ENCODE data around the gene ZNF800.

ZNF800 gene

DNA sequence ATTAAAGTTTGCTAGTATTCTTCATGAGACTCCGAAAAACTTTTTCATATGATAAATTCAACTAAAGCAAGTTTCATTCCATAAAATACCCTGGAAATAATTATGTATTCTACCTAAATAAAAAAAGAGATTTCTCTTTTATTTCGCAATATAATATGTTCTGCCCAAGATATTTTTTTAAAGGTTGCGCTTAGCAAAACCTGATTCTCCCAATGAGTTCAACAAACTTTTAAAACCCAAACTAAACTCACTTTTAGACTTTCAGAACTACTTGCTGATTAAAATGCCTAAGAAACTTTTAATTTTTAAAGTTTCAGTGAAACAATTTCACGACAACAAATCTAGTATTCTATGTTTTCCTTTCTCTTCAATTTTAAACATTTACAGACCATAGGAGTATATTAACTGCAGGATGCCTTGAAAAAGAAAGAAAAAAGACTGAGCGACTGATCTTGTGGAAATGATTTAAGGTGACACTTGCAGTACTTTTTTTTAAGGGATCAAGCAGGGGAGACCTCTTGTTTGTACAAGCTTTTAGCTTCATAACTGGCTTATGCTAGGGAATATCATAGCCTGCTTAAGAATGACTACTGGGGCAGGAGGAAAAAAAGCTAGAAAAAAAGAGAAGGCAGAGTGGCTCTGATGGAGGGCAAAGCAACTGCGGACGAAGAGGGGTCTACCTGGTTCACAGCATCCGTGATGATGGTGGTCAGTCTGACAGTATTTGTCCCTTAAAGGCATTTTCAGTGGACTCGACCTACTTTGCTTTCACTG, 1.5 kb downstream of the ZNF800 start:
- POLR2A ChIA-PET: interaction anchor here (0.6 kb wide), 1 partner anchor 17 kb away, joined by 3 read pairs; no protein-coding TSS in a partner anchor
- 52% methylated on average over 6 of the region's 9 CpGs for WGBS (ENCODE audit: insufficient coverage)

DNA sequence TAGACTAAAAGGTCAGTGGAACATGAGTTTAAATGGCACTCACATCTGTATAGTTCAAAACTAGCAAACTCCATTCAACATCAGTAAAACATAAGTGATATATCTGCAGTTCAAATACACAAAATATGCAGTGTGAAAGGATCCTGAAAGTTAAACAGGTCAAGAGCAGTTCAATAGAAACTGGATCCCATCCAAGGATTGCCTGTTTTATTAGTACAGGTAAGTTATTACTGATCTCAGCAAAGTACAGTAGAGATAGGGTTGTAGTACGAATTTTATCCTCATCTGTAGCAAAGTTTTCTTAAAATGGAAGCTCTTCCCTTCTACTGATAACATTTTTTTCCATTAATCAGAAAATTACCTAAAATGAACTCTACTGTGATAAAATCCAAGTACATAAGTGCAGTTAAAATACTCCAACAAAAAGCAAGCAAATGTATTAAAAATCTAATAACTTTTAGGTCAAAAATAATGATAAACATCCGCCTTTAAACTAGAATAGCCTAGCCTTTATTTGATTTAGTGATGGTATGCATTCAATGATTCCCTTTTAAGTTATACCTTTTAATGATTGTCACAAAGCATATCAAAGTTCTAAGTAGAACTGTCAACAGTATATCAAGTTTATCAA, 2.2 kb downstream of the ZNF800 start:
- H3K27me3 ChIP-seq (replicated peaks in 2 of 5; ENCODE audit: control insufficient read depth in 4 of 5, insufficient read depth in 5 of 5, low read length in 4 of 5): no peaks in the 10 kb centered on the region
- H3K27ac ChIP-seq (ENCODE audit: insufficient read depth in 1 of 2, low read depth in 1 of 2, low read length in 2 of 2, poor library complexity in 1 of 2, severe bottlenecking in 2 of 2): peak overlapping the region in 1 of 2 experiments; percentile 98
- no peaks in the 10 kb centered on the region for H3K9me3 ChIP-seq (ENCODE audit: control extremely low read depth in 1 of 5, control insufficient read depth in 4 of 5, insufficient read depth in 2 of 5, low read depth in 1 of 5, low read length in 4 of 5)
- peaks cover 14 to 27% (median 17%) of the 10 kb centered on the region in 4 experiments for H3K4me1 ChIP-seq (ENCODE audit: control extremely low read depth in 1 of 4, control insufficient read depth in 4 of 4, insufficient read depth in 4 of 4, low read length in 3 of 4)
- no CpG with 5 or more reads among the region's 2 CpGs for WGBS (ENCODE audit: insufficient coverage)
- peaks cover 4 to 25% (median 18%) of the 10 kb centered on the region in 4 experiments for H3K36me3 ChIP-seq (ENCODE audit: control insufficient read depth in 4 of 4, insufficient read depth in 4 of 4, low read length in 3 of 4)
- DNase-seq: no peak
- ChIA-PET POLR2A (no interaction called here), CTCF (no interaction called here)
- no peak overlapping the region for H3K4me3 ChIP-seq (ENCODE audit: control insufficient read depth in 1 of 7, extremely low read depth in 1 of 7, insufficient read depth in 4 of 7, low read depth in 2 of 7, low read length in 6 of 7)

More for the DNA sequence above, 1.5 kb downstream of the ZNF800 start:
- peaks cover 14 to 27% (median 17%) of the 10 kb centered on the region in 4 experiments for H3K4me1 ChIP-seq (ENCODE audit: control extremely low read depth in 1 of 4, control insufficient read depth in 4 of 4, insufficient read depth in 4 of 4, low read length in 3 of 4)
- H3K27me3 ChIP-seq (replicated peaks in 2 of 5; ENCODE audit: control insufficient read depth in 4 of 5, insufficient read depth in 5 of 5, low read length in 4 of 5): no peaks in the 10 kb centered on the region
- H3K27ac ChIP-seq (ENCODE audit: insufficient read depth in 1 of 2, low read depth in 1 of 2, low read length in 2 of 2, poor library complexity in 1 of 2, severe bottlenecking in 2 of 2): peak overlapping the region; percentile 91 to 98
- no peak for DNase-seq
- peak overlapping the region; percentile 65 to 97 (median 90) for H3K4me3 ChIP-seq (ENCODE audit: control insufficient read depth in 1 of 7, extremely low read depth in 1 of 7, insufficient read depth in 4 of 7, low read depth in 2 of 7, low read length in 6 of 7)
- H3K9me3 ChIP-seq (ENCODE audit: control extremely low read depth in 1 of 5, control insufficient read depth in 4 of 5, insufficient read depth in 2 of 5, low read depth in 1 of 5, low read length in 4 of 5): no peaks in the 10 kb centered on the region
- peaks cover 4 to 21% (median 16%) of the 10 kb centered on the region in 4 experiments for H3K36me3 ChIP-seq (ENCODE audit: control insufficient read depth in 4 of 4, insufficient read depth in 4 of 4, low read length in 3 of 4)
- CTCF ChIA-PET: interaction anchor here (1.4 to 2.2 kb wide), 2 partner anchors 44 to 57 kb away, joined by 3 to 7 read pairs; no protein-coding TSS in a partner anchor

DNA sequence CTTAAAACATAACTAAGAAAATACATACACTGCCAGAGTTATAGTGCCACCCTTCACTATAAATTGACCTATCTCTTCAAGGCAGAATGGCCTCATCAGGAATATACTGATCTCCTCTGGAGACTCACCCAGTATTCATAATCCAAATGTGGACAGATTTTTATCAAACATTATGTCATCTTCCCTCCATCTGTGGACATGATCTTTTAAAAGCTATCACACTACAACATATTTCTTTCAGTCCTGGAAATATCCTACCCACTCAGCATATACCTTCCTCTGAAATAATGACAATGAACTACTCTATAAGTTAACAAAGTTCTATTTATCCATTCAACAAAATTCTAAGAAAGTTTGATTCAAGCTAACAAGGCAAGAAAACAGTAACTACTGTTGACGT, 3.2 kb downstream of the ZNF800 start:
- Histone ChIP-seq H3K4me1 (ENCODE audit: control extremely low read depth in 1 of 4, control insufficient read depth in 4 of 4, insufficient read depth in 4 of 4, low read length in 3 of 4) (peaks cover 14 to 27% (median 17%) of the 10 kb centered on the region in 4 experiments), H3K9me3 (ENCODE audit: control extremely low read depth in 1 of 5, control insufficient read depth in 4 of 5, insufficient read depth in 2 of 5, low read depth in 1 of 5, low read length in 4 of 5) (no peaks in the 10 kb centered on the region), H3K27ac (ENCODE audit: insufficient read depth in 1 of 2, low read depth in 1 of 2, low read length in 2 of 2, poor library complexity in 1 of 2, severe bottlenecking in 2 of 2) (no peak overlapping the region), H3K27me3 (replicated peaks in 2 of 5; ENCODE audit: control insufficient read depth in 4 of 5, insufficient read depth in 5 of 5, low read length in 4 of 5) (no peaks in the 10 kb centered on the region), H3K36me3 (ENCODE audit: control insufficient read depth in 4 of 4, insufficient read depth in 4 of 4, low read length in 3 of 4) (peaks cover 6 to 27% (median 18%) of the 10 kb centered on the region in 4 experiments), H3K4me3 (ENCODE audit: control insufficient read depth in 1 of 7, extremely low read depth in 1 of 7, insufficient read depth in 4 of 7, low read depth in 2 of 7, low read length in 6 of 7) (no peak overlapping the region)
- ChIA-PET CTCF (no interaction called here), POLR2A (no interaction called here)
- no peak for DNase-seq
- no CpG with 5 or more reads among the region's 1 CpG for WGBS (ENCODE audit: insufficient coverage)

DNA sequence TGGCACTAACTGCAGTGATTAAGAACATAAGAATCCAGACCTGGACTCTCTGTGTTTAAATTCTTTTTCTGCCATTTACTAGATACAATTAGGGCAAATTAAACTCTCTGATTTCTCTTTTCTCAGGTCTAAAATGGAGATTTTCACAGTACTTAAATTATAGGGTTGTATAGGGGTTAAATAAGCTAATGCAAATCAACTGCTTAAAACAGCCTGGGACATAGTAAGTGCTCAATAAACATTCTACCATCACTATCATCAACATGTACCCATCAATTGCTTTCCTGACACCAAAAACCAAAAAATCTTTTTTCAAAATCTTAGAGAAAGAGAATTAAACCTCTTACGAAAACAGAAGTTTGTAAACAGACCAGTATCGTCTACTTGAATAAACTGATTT, 4.5 kb downstream of the ZNF800 start:
- H3K27ac ChIP-seq (ENCODE audit: insufficient read depth in 1 of 2, low read depth in 1 of 2, low read length in 2 of 2, poor library complexity in 1 of 2, severe bottlenecking in 2 of 2): no peak overlapping the region
- WGBS (ENCODE audit: insufficient coverage): no CpG with 5 or more reads among the region's 2 CpGs
- no peak overlapping the region for H3K4me3 ChIP-seq (ENCODE audit: control insufficient read depth in 1 of 7, extremely low read depth in 1 of 7, insufficient read depth in 4 of 7, low read depth in 2 of 7, low read length in 6 of 7)
- no peak for DNase-seq
- ChIA-PET POLR2A (no interaction called here), CTCF (no interaction called here)
- H3K27me3 ChIP-seq (replicated peaks in 2 of 5; ENCODE audit: control insufficient read depth in 4 of 5, insufficient read depth in 5 of 5, low read length in 4 of 5): no peaks in the 10 kb centered on the region
- H3K36me3 ChIP-seq (ENCODE audit: control insufficient read depth in 4 of 4, insufficient read depth in 4 of 4, low read length in 3 of 4): peaks cover 9 to 29% (median 20%) of the 10 kb centered on the region in 4 experiments
- no peaks in the 10 kb centered on the region for H3K9me3 ChIP-seq (ENCODE audit: control extremely low read depth in 1 of 5, control insufficient read depth in 4 of 5, insufficient read depth in 2 of 5, low read depth in 1 of 5, low read length in 4 of 5)
- peaks cover 6 to 16% (median 11%) of the 10 kb centered on the region in 4 experiments for H3K4me1 ChIP-seq (ENCODE audit: control extremely low read depth in 1 of 4, control insufficient read depth in 4 of 4, insufficient read depth in 4 of 4, low read length in 3 of 4)

DNA sequence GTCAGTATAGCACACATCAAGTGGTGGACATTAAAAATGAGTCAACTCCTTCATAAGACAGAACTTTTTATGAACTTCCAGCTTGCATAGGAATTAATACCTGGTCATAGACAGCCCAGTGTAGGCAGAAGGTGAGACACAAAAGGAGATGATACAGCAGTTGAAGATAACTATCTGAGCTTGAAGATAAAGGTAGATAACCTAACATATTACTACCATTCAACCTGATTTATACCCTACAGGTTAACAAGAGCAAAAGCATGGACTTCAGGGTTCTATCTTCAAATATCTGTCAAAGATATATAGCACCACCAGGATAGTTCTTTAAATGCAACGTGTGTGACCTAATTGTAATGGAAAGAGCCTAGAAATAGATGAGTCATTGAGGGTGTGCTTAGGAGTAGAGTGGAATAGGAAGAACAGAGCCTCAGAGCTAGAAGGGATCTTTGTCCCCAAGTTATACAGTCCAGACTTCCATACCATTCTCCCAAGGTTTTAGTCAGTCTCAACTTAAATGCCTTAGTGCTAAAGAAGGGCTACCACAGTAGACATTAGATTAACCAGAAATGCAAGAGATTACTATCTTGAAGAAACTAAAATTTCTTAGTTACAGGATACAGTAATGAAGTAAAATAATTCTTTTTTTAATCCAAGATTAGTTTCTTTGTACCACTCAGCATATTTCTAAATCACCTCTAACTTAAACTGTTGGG, 9.2 kb downstream of the ZNF800 start:
- Histone ChIP-seq H3K27me3 (replicated peaks in 2 of 5; ENCODE audit: control insufficient read depth in 4 of 5, insufficient read depth in 5 of 5, low read length in 4 of 5) (no peaks in the 10 kb centered on the region), H3K4me1 (ENCODE audit: control extremely low read depth in 1 of 4, control insufficient read depth in 4 of 4, insufficient read depth in 4 of 4, low read length in 3 of 4) (peaks cover 0 to 21% (median 4%) of the 10 kb centered on the region in 4 experiments), H3K4me3 (ENCODE audit: control insufficient read depth in 1 of 7, extremely low read depth in 1 of 7, insufficient read depth in 4 of 7, low read depth in 2 of 7, low read length in 6 of 7) (no peak overlapping the region), H3K9me3 (ENCODE audit: control extremely low read depth in 1 of 5, control insufficient read depth in 4 of 5, insufficient read depth in 2 of 5, low read depth in 1 of 5, low read length in 4 of 5) (no peaks in the 10 kb centered on the region), H3K27ac (ENCODE audit: insufficient read depth in 1 of 2, low read depth in 1 of 2, low read length in 2 of 2, poor library complexity in 1 of 2, severe bottlenecking in 2 of 2) (no peak overlapping the region), H3K36me3 (ENCODE audit: control insufficient read depth in 4 of 4, insufficient read depth in 4 of 4, low read length in 3 of 4) (peaks cover 12 to 37% (median 20%) of the 10 kb centered on the region in 4 experiments)
- WGBS (ENCODE audit: insufficient coverage): no CpG with 5 or more reads among the region's 1 CpG
- ChIA-PET POLR2A (no interaction called here), CTCF (interaction anchor here (1.0 kb wide), 1 partner anchor 17 kb away, joined by 3 read pairs; no protein-coding TSS in a partner anchor)
- peak in 1 of 3 donors; percentile 29 for DNase-seq

DNA sequence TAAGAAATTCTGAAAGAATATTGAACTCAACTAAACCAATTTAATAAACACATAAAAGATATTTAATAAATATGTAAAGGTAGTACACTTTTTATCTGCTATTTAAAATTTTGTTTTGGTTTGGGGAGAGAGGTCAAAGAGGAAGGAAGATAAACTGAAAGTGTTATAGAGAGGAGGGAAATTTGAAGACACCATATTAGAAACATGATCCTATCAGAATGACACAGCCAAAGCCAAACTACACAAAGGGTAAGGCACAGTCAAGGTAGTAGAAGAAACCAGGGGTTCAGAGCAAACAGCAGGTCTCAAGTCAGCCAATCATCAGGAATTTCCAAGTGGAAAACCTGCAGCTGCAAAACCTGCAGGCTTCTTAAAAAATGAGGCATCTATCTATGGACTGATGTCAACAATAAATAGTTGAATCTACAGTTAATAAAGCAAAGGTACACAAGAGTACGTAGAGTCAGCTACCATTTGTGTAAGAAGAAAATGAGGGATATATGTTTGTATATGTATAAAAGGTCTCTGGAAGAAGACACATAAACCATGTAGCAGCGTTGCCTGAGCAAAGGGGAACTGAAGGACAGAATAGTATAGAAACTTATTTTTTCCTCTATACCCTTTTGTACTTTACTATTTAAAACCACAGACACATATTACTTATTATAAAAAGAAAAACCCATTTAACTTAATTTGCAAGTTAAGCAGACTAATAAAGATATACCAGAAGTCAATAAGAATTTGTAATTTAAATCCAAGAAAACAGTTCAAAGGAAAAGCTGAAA, 10.0 kb downstream of the ZNF800 start:
- CTCF ChIA-PET: interaction anchor here (1.0 kb wide), 1 partner anchor 16 kb away, joined by 3 read pairs; no protein-coding TSS in a partner anchor

More for the DNA sequence above, 10.0 kb downstream of the ZNF800 start:
- Histone ChIP-seq H3K9me3 (ENCODE audit: control extremely low read depth in 1 of 5, control insufficient read depth in 4 of 5, insufficient read depth in 2 of 5, low read depth in 1 of 5, low read length in 4 of 5) (no peaks in the 10 kb centered on the region), H3K4me3 (ENCODE audit: control insufficient read depth in 1 of 7, extremely low read depth in 1 of 7, insufficient read depth in 4 of 7, low read depth in 2 of 7, low read length in 6 of 7) (no peak overlapping the region), H3K36me3 (ENCODE audit: control insufficient read depth in 4 of 4, insufficient read depth in 4 of 4, low read length in 3 of 4) (peaks cover 12 to 34% (median 17%) of the 10 kb centered on the region in 4 experiments), H3K27me3 (replicated peaks in 2 of 5; ENCODE audit: control insufficient read depth in 4 of 5, insufficient read depth in 5 of 5, low read length in 4 of 5) (no peaks in the 10 kb centered on the region), H3K27ac (ENCODE audit: insufficient read depth in 1 of 2, low read depth in 1 of 2, low read length in 2 of 2, poor library complexity in 1 of 2, severe bottlenecking in 2 of 2) (peak overlapping the region in 1 of 2 experiments; percentile 18), H3K4me1 (ENCODE audit: control extremely low read depth in 1 of 4, control insufficient read depth in 4 of 4, insufficient read depth in 4 of 4, low read length in 3 of 4) (peaks cover 0 to 21% (median 4%) of the 10 kb centered on the region in 4 experiments)
- no peak for DNase-seq
- POLR2A ChIA-PET: no interaction called here
- 100% methylated on average over 1 of the region's 2 CpGs for WGBS (ENCODE audit: insufficient coverage)
